Cardiac septum (tissue), 1 donor: ENCODE measurements around the gene CREB3L2. TPM values are rescaled to one million over a fixed set of nuclear protein-coding genes. Genes with fewer than 3 reads are reported as not detected.
"Not testable (repeated sequence)": the region's sequence is repeated elsewhere in the genome, so short reads cannot be mapped to it uniquely, and the experiment has no call there.

Experiments used
- DNase-seq: peaks from one replicate; pipeline ENCODE4 v3.0.0-alpha.2; 2020; ENCODE audit warnings: low spot score
- intact Hi-C: fragments of 100-400 bp; cut with DNase I; formaldehyde crosslinking; loops from one replicate; pipeline ENCODE4 v1.14.0; 2022
- total RNA-seq: library from RNA; stranded (reverse); fragmentation: NEBNext Ultra II Directional; extraction: Animal tissue kit (Norgen Biotek cat#: 25700); gene quantifications from one replicate; pipeline ENCODE4 v1.2.1, GENCODE V29; 2021
- donor health status: DM: no; HTN: no; CAD: no.

The CREB3L2 gene
- total RNA-seq, 1 donor from 2014 or later, result 30.1 TPM

DNA sequence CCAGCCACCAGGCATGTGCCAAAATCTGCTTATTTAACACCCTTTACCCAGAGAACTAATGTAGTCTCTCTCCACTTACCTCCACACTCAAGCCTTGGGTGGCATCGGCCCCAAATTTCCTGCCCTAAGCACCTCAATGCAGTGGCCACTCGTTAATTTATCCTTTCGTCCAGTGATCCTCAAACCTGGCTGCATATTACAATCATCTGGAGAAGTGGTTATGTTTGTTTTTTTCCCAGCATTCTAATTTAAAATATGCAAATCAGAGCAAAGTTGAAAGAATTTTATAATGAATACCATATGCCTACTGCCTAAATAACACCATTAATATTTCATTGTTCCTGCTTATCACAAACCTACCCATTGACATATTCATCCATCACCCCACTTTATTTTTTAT, 25.7 kb downstream of the CREB3L2 start:
- intact Hi-C loops, result no loop called here
- DNase-seq, result no peak

DNA sequence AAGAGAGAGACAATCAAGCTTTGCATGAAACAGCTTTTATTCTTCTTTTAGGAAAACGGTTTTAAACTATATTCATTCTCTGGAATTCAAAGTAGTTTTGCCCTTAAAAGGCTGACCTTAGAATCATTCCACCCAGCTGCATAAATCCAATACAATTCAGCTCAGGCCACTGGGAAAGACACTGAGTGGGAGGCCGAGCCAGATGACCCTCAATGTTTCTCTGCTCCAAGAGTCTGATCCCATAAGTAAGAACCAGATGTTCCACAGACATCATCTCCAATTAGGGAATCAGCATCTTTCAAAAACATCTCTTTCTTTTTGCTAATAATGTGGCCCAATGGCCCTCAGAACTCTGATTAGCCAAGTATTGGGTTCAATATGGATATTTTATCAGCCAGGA, 26.1 kb downstream of the CREB3L2 start:
- intact Hi-C loops, result no loop called here
- DNase-seq, result no peak

DNA sequence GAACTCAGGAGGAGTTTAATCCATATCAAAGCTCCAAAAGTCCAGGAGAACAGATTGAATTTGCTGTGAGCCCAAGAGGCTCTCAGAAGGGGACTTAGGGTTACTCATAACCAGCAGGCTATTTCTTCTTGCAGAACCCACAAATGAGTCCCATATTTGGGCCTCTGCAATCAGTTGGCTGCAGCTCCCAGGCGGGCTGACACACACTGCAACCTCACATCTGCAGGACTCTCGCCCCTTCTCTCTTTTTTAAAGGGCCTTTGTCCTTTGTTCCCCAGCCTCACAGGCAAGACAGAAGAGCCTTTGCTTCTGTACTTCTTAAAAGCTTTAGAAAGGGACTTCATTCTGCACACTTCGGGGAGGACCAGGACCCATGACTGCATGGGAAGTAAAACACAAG, 26.7 kb downstream of the CREB3L2 start:
- intact Hi-C loops, result no loop called here
- no peak for DNase-seq

DNA sequence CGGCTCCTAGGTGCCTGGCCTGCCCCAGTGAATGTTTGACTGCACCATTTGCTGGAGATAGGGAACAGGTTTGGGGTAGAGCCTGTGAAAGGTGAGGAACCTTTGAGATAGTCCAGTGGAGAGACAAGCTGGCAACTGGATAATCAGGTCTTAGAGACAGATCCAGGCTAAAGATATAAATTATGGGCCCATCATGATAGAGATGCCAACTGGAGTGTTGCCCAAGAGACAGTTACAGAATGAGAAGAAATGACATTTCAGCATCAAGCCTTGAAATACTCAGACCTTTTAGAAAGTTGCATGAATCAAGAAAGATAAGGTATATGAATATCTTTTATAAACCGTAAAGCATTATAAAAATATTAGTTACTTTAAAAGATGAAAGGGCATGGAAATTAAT, 27.1 kb downstream of the CREB3L2 start:
- DNase-seq, result no peak
- intact Hi-C loops, result no loop called here

DNA sequence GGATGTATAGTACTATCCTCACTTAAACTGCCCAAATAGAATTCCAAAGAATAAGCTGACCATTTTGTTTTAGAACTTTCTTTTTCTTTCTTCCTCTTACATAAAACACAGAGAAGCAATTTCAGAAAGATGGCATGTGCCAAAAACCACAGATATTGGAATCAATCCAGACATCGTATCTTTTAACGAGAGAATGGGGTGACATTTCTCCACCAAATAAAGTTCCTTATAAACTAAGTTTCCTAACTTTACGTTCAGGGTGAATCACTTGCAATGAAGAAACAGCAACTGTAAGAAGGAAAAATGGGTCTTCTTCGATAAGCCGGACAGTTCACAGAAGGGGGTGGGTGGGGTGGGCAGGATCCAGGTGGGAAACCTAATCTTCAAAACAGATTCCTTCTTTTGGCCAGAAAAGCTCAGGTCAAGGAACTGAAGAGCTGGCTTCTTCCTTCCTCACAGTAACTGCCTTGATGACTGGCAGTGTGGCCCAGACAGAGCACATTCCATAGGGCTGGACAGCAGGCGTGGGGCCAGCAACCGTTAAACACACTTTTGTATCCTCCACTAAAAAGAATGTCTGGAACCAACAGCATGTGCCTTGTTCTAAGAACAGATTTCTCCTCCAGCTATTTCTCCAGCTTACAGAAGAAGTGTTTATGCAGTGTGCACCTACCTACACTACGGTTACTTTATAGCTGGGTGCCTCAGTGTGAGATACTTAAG, 31.5 kb downstream of the CREB3L2 start:
- DNase-seq, result no peak
- intact Hi-C loops, result no loop called here

DNA sequence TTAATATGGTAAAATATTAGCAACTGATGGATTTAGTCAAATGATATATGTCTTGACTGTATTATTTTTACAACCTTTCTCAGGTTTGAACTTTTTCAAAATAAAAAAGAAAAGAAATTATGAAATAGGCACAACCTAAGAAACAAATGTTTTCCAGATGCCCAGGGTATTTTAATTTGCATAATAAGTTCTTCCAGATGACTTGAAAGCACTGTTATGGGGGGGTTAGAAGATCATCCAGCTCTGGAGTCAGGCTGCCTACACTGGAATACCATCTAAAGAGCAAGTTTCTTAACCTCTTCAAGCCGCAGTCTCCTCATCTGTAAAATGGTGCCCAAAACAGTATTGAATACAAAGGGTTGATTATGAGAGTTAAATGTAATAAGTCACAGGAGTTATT, 32.1 kb downstream of the CREB3L2 start:
- no peak for DNase-seq
- intact Hi-C loops, result no loop called here

DNA sequence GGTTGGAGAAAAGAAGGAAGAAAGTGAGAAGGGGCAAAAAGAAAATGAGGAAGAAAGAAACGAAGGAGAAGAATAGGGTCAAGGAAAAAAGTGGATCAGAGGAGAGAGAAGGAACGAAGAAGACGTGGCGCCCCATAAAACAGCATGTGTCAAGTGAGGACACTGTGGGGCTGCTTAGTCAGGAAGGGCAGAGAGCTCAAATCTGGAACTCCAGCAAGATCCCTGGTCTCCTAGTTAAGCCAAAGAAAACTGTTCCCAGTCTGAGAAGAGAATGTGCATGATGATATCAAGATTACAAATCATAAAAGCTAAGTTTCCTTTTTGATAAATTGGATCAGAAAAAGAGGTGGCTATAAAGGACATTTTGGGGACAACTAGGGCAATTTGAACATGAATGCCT, 33.0 kb downstream of the CREB3L2 start:
- no peak for DNase-seq
- intact Hi-C loops, result no loop called here

DNA sequence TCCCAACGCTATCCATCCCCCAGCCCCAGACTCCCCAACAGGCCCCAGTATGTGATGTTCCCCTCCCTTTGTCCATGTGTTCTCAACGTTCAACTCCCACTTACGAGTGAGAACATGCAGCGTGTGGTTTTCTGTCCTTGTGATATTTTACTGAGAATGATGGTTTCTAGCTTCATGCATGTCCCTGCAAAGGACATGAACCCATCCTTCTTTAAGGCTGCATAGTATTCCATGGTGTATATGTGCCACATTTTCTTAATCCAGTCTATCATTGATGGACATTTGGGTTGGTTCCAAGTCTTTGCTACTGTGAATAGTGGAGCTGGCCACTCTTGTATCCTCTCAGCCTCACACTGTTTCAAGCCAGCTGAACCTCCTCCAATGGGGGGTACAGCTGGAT, 33.5 kb downstream of the CREB3L2 start:
- intact Hi-C loops, DNase-seq: not testable (repeated sequence)

DNA sequence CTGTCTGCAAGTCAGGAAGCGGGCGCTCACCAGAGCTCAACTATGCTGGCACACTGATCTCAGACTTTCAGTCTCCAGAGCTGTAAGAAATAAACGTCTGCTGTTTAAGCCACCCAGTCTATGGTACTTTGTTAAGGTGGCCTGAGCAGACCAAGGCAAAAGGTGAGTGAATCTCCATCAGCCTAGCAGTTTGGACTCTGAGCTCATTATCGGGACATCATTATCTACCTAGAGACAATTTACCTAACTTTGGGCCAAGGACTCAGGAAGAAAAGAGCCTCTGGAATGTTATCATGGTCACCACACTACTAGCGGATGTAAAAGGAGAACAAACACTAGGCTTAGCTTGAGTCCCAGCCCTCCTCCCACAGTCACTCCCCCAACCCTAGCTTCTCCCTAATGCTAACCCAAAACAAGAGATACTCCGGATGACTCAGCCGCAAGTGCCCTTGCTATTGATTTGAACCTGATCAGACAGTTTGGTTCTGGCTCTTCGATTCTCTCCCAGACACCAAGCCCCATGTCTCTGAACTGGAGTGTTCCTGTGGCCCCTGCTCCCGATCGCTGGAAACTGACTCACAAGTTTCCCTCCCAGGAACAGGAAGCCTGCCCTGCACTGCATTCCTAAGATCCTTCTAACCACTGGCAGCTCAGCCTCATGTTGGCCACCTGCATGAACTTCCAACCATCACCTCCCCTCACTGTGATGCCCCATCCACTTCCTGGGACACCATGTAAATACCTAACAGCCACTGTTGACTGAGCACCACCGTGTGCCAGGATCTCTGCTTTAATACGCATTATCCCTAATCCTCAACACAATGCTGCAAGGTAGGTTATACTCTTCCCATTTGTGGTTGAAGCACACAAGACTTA, 34.5 kb downstream of the CREB3L2 start:
- intact Hi-C loops, result no loop called here
- no peak for DNase-seq

DNA sequence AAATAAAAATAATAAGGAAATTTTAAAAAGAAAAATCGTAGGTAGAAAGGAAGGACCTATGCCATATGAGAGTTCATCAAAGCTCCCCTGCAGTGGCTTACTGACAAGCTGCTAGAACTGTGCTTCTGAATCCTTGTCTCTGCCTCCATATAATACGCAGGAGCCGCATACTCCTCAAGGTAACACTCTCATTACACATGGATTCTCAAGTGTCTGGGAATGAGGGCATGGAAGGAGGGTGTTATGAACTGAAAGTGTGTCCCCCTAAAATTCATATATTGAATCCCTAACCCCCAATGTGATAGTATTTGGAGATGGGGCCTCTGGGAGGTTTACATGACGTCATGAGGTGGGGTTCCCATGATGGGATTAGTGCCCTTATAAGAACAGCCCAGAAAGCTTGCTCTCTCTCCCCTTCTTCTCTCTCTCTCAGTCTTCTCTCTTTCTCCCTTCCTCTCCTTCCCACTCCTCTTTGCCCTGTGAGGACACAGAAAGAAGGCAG, 35.2 kb downstream of the CREB3L2 start:
- no peak for DNase-seq
- intact Hi-C loops, result no loop called here

DNA sequence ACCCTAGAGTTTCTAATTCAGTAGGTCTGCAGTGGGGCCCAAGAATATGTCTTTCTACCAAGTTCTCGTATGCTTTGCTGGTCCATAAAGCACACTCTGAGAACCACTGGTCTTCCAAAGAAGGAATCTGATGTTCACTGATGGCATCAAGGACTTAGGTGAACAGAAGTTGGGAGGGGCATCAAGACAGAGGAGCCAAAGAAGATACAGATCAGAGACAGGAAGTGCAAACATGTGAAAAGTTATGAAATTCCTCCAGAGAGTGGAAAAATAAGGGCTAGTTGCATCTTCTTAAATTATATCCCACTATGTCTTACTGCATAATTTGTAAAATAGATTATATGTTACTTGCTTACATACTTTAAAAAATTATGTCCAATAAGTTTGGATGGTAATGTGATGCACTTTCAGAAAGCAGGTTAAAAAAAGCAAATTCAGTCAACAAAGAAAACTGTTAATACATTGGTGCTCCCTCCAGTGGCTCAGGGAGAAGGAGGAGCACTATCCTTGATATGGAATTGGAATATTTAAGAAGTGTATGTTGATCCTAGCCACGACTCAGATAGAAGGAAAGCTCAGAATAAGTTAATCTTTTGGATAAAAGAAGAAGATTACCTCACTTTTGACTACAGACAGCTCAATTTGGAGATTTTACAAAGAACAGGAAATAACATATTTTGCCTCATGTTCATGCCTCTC, 35.8 kb downstream of the CREB3L2 start:
- intact Hi-C loops, result no loop called here
- DNase-seq, result no peak

DNA sequence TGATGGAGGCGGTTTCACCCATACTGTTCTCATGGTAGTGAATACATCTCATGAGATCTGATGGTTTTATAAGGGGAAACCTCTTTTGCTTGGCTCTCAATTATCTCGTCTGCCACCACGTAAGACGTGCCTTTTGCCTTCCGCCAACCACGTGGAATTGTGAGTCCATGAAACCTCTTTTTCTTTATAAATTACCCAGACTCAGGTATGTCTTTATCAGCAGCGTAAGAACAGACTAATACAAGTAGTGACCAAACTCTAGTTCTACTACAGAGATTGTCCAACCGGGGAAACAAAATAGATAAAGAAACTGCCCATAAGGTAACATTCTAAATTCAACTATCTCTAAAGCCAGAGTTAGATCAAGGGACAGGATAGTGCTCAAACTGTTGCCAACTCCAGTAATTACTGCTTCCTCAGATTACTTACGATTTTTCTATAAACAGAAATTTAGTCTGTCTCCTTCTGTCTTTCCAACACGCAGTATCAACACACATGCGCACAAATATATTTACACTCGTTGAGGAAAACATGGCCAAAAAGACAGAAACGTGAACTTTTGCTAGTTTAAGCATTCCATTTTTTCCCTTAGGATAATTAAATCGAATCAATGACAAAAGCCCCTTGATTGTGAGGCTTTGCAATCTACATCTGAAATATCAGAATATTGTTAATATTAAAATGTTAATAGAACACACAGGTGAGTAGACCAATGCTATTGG, 36.9 kb downstream of the CREB3L2 start:
- intact Hi-C loops, result no loop called here
- no peak for DNase-seq

DNA sequence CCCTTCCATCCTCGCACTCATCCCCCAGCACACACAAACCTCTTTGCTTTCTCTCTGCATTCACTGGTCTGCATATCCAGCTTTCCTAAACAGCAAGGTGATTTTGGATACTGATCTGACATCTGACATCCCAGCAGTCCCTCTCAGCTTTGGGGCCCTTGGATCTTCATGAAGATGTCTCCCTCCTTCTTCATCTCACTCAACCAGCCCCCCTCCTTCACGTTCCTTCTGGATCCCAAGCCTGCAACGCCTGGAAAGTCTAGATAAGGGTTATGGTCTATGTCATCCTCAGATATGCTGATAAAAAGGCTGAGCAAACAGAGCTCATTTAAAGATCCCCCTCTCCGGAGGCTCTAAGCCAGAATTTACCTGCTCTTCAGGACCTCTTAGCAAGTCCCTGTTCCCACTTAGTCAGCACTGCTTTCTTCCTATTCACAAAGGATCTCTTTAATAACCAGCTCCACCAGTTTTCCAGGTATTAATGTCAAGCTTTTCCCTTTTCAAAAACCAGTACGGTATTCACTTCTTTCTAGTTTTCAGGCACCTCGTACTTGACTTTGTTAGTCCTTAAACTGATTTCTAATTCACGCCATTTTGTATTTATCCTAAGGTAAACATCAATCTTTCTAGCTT, 38.9 kb downstream of the CREB3L2 start:
- intact Hi-C loops, result no loop called here
- no peak for DNase-seq

DNA sequence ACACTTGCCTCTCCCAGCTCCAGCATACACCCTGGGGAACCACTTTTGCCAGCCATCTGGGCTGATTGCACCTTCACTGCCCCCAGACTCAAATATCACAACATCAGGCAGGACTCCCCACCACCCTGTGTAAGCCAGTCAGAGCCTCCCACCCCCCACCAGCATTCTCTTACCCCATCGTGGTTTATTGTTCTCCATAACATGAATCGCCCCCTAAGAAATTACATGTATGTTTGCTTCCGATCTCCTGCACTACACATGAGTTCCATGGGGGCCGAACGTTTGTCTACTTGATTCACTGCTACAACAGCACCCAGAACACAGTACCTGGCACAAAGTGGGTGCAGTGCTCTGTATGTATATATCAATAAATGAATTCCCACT, 39.4 kb downstream of the CREB3L2 start:
- intact Hi-C loops, result no loop called here
- DNase-seq, result no peak

DNA sequence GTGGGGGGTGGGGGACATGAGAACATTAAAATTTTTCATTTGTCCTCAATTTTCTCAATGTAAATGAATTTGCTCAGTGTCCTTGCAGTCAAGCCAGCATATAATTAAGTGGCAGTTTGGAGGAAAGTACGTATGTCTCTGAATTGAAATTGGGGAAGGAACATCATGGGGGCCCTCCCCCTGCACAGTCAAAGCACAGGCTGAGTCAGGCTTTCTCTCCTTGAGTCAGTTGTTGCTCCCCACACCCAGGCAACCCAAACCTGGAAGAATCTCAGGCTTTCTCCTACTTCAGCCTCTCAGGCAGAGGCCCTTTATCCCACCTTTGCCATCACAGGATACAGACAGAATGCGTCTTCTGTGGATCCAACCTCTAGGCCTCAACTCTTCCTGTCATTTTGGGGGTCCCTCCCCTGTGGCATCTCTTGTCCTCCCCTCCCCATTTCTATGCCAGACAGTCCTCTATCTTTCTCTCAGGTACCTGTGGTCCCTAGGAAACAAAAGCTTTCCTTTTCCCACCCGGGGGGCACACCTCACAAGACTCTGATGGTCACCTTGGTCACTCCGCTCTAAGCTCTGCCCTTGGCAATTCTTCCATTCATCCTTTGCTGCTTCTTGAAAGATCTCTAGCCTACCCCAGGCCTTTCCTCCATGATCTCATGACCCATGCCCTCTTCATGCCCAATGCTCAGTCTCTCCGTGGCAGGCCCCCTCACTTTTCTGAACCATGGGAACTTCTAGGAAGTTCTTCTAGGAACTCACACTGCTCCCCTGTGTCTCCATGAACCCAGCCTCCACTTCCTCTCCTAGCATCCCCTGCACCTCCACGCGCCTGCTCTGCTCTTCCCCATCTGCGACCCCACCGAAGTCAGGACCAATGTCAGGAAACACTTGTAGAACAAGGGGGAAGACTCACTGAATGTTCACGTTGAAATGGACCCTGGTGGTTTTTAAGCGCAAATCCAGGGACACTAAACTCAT, 40.4 kb downstream of the CREB3L2 start:
- intact Hi-C loops, result no loop called here
- no peak for DNase-seq

DNA sequence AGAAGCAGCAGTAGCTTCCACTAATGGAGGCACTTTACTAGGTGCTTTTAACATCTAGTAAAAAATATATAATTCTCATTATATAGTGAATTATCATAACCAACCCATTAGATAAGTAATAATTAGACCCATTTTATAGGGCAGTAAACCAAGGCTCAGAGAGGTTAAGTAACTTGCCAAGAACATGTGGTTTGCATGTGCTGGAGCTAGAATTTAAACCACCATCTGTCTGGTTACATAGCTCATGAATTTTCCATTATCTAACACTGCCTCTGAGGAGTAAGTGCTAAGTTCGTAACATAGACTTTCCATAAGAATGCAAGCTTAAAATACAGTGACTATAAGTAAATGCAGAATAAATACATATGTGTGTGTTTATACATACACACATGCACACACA, 41.9 kb downstream of the CREB3L2 start:
- intact Hi-C loops, result no loop called here
- no peak for DNase-seq

DNA sequence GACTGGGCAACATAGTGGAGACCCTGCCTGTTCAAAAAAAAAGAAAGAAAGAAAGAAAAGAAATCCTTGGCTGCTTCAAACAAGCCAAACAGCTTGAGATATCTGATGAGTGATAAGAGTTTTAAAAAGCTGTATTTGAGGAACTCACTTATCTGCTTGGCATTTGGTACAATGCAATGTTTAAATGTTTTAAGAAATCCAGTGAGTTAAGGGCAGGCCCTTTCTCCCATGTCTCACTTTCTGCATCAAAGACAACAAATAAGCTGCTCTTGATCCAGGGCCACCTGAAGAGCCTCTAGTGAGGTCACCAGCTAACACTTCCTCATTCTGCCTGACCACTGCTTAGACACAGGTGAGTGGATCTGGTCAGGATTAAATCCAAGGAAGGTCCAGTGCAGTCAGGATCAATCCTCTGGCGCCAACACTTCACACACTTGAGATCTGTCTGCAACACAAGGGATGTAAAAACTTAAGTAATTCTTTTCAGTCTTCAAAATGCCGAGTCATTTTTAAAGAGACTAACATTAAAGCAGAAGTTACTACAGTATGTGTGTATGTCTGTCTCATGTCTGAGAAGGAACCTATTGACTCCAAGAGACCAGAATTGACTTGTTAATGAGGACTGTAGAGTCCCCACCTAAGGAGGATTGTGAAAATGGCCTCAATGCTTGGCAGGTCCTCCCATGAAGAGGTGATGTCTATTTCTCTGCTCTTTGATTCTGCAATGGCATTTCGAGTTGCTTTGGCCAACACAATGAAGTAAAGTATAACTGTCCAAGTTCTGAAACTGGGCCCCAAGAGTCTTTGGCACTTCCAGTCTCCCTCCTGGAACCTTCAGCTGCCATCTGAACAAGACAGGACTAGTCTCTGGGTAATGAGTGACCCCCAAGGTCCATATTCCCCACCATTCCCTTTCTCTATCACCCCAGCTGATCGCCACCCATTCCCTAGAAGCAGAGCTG, 43.1 kb downstream of the CREB3L2 start:
- no peak for DNase-seq
- intact Hi-C loops, result no loop called here
